ENCODE measurements around the gene MAP3K20.

The MAP3K20 gene

GRCh38 chr2:173136599-173136998 lies 61.0 kb downstream of the MAP3K20 start:
- Histone ChIP-seq H3K4me1 (ENCODE audit: insufficient read depth, low read length) (peaks cover 14% of the 10 kb centered on the region), H3K9me3 (ENCODE audit: control insufficient read depth, insufficient read depth, low read length) (peaks cover 3% of the 10 kb centered on the region; the same call in 1 of the 2 replicates), H3K9ac (ENCODE audit: low read depth, low read length) (no peak overlapping the region), H3K36me3 (ENCODE audit: insufficient read depth, low read length) (no peaks in the 10 kb centered on the region)

DNA sequence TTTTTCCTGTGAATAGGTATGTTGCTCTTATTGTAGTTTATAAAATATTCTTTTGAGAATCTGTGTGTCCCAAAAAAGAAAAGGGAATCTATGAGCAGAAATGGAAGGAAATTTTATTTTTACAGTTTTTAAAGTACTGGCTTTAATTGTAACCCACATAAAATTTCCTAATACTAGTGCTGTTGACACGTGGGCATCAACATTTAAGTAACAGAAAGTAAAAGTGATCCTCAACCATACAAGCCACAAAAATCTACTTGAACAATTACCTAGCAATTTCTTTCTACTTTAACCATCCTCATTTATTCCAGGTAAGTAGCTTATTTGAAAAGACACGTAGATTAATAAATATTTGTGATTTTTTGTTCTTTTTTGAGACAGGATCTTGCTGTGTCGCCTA lies 62.0 kb downstream of the MAP3K20 start:
- Histone ChIP-seq H3K36me3 (ENCODE audit: insufficient read depth, low read length) (no peaks in the 10 kb centered on the region), H3K9ac (ENCODE audit: low read depth, low read length) (no peak overlapping the region), H3K9me3 (ENCODE audit: control insufficient read depth, insufficient read depth, low read length) (peaks cover 7% of the 10 kb centered on the region; the same call in 1 of the 2 replicates), H3K4me1 (ENCODE audit: insufficient read depth, low read length) (peaks cover 8% of the 10 kb centered on the region)

GRCh38 chr2:173138962-173139361 lies 63.3 kb downstream of the MAP3K20 start:
- H3K9me3 ChIP-seq (ENCODE audit: control insufficient read depth, insufficient read depth, low read length), result peaks cover 15% of the 10 kb centered on the region; the same call in 1 of the 2 replicates
- H3K4me1 ChIP-seq (ENCODE audit: insufficient read depth, low read length), result peaks cover 7% of the 10 kb centered on the region
- no peaks in the 10 kb centered on the region for H3K36me3 ChIP-seq (ENCODE audit: insufficient read depth, low read length)
- no peak overlapping the region for H3K9ac ChIP-seq (ENCODE audit: low read depth, low read length)

- no peaks in the 10 kb centered on the region for H3K36me3 ChIP-seq (ENCODE audit: insufficient read depth, low read length)
- no peak overlapping the region for H3K9ac ChIP-seq (ENCODE audit: low read depth, low read length)
- peaks cover 3% of the 10 kb centered on the region for H3K4me1 ChIP-seq (ENCODE audit: insufficient read depth, low read length)
- peaks cover 15% of the 10 kb centered on the region; the same call in 1 of the 2 replicates for H3K9me3 ChIP-seq (ENCODE audit: control insufficient read depth, insufficient read depth, low read length)
These were observed 66.0 kb downstream of the MAP3K20 start for GRCh38 chr2:173141666-173142065.

DNA sequence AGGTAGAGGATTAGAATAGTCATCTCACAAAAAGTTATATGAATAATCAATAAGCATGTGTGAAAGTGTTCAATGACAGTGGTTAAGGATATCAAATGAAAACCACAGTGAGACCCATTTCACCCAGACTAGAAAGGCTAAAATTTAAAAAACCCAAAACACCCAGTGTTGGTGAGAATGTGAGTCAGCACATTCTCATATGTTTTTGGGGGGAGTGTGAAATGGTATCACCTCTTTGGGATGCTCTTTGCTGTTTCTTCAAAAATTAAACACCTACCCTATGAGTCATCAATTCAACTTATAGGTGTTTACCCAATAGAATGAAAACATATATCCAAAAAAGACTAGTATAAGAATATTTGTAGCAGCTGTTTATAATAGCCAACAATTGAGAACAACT lies 69.8 kb downstream of the MAP3K20 start:
- no peaks in the 10 kb centered on the region for H3K4me1 ChIP-seq (ENCODE audit: insufficient read depth, low read length)
- H3K9me3 ChIP-seq (ENCODE audit: control insufficient read depth, insufficient read depth, low read length), result peaks cover 15% of the 10 kb centered on the region; the same call in 1 of the 2 replicates
- no peak overlapping the region for H3K9ac ChIP-seq (ENCODE audit: low read depth, low read length)
- no peaks in the 10 kb centered on the region for H3K36me3 ChIP-seq (ENCODE audit: insufficient read depth, low read length)

DNA sequence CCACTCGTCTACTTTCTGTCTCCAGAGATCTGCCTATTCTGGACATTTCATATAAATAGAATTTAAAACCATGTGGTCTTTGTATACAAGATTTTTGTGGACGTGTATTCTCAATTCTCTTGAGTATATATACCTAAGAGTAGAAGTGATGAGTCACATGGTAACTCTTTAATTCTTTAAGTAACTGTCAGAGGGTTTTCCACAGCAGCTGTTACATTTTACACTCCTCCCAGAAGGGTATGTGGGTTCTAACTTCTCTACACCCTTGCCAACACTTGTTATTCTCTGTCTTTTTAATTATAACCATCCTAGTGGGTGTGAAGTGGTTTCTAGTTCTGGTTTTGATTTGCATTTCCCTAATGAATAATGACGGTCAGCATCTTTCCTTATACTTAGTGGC lies 70.9 kb downstream of the MAP3K20 start:
- Histone ChIP-seq H3K9ac (ENCODE audit: low read depth, low read length) (no peak overlapping the region), H3K9me3 (ENCODE audit: control insufficient read depth, insufficient read depth, low read length) (peaks cover 13% of the 10 kb centered on the region; the same call in 1 of the 2 replicates), H3K36me3 (ENCODE audit: insufficient read depth, low read length) (no peaks in the 10 kb centered on the region), H3K4me1 (ENCODE audit: insufficient read depth, low read length) (peaks cover 5% of the 10 kb centered on the region)

GRCh38 chr2:173148520-173148919 lies 72.9 kb downstream of the MAP3K20 start:
- peaks cover under 1% of the 10 kb centered on the region; the same call in 1 of the 2 replicates for H3K9me3 ChIP-seq (ENCODE audit: control insufficient read depth, insufficient read depth, low read length)
- H3K36me3 ChIP-seq (ENCODE audit: insufficient read depth, low read length), result no peaks in the 10 kb centered on the region
- H3K4me1 ChIP-seq (ENCODE audit: insufficient read depth, low read length), result peaks cover 15% of the 10 kb centered on the region
- H3K9ac ChIP-seq (ENCODE audit: low read depth, low read length), result no peak overlapping the region

DNA sequence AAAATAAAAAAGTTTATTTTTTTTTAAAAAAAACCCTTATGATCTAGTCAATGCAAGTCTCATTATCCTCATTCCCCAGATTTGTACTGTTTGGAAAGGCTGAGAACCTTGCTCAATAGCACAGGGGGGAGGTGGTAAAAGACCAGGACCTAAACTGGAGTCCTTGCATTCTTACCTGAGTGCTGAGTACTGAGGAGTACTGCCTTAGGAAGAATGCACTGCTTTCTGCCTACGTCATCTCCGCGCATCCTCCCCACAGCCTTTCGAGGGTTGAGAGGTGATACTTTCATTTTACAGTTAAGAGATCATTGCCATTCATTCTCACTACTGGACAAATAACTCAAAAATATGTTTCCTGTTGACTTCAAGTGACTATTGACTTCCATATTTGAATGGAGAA lies 73.8 kb downstream of the MAP3K20 start:
- Histone ChIP-seq H3K36me3 (ENCODE audit: insufficient read depth, low read length) (no peaks in the 10 kb centered on the region), H3K9ac (ENCODE audit: low read depth, low read length) (no peak overlapping the region), H3K4me1 (ENCODE audit: insufficient read depth, low read length) (peaks cover 15% of the 10 kb centered on the region), H3K9me3 (ENCODE audit: control insufficient read depth, insufficient read depth, low read length) (no peaks in the 10 kb centered on the region)

GRCh38 chr2:173150087-173150486 lies 74.4 kb downstream of the MAP3K20 start:
- Histone ChIP-seq H3K4me1 (ENCODE audit: insufficient read depth, low read length) (peaks cover 15% of the 10 kb centered on the region), H3K9me3 (ENCODE audit: control insufficient read depth, insufficient read depth, low read length) (no peaks in the 10 kb centered on the region), H3K9ac (ENCODE audit: low read depth, low read length) (no peak overlapping the region), H3K36me3 (ENCODE audit: insufficient read depth, low read length) (no peaks in the 10 kb centered on the region)

DNA sequence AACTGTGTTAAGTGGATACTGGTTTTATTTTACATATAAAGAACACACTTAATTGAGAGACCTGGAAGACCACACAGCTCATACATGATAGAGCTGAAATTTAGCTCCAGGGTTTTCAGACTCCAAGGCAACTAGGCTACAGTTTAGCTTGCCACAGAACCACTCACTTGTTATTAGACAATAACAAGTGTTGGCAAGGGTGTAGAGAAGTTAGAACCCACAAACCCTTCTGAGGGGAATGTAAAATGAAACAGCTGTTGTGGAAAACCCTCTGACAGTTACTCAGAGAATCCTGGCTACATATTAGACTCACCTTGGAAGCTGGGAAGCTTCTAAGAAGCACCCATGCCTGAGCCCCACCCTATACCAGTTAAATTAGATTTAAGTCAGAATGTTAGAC lies 75.3 kb downstream of the MAP3K20 start:
- peaks cover 15% of the 10 kb centered on the region for H3K4me1 ChIP-seq (ENCODE audit: insufficient read depth, low read length)
- H3K36me3 ChIP-seq (ENCODE audit: insufficient read depth, low read length), result no peaks in the 10 kb centered on the region
- 0 out of 2 replicates have a peak, but pooled peaks cover 2% of the 10 kb centered on the region for H3K9me3 ChIP-seq (ENCODE audit: control insufficient read depth, insufficient read depth, low read length)
- no peak overlapping the region for H3K9ac ChIP-seq (ENCODE audit: low read depth, low read length)

- H3K9ac ChIP-seq (ENCODE audit: low read depth, low read length), result no peak overlapping the region
- H3K9me3 ChIP-seq (ENCODE audit: control insufficient read depth, insufficient read depth, low read length), result peaks cover 8% of the 10 kb centered on the region; the same call in 1 of the 2 replicates
- H3K4me1 ChIP-seq (ENCODE audit: insufficient read depth, low read length), result peaks cover 15% of the 10 kb centered on the region
- no peaks in the 10 kb centered on the region for H3K36me3 ChIP-seq (ENCODE audit: insufficient read depth, low read length)
These were observed 76.2 kb downstream of the MAP3K20 start for GRCh38 chr2:173151671-173152401.

DNA sequence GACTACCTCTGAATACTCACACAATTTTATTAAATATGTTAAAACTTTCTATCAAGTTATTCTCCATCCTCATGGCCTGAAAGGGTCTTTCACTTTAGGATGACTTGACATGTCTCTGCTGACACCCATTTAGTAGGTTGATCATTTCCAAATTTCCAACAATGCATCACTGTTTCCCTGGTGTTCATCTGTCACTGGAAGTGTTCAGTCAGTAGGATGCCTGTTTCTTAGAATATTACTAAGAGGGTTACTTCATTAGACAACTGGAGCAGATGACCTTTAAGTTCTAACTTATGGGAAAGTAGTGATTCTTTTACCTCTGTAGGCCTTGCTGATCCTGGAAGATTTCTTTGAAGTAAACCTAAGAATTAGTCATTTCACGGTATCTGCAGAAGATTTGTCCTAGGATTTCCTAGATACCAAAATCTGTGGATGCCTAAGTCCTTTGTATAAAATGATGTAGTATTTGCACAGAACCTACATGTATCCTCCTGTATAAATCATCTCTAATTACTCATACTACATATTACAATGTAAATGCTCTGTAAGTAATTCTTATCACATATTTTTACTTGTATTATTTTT lies 77.7 kb downstream of the MAP3K20 start:
- Histone ChIP-seq H3K36me3 (ENCODE audit: insufficient read depth, low read length) (no peaks in the 10 kb centered on the region), H3K9me3 (ENCODE audit: control insufficient read depth, insufficient read depth, low read length) (peaks cover 8% of the 10 kb centered on the region; the same call in 1 of the 2 replicates), H3K9ac (ENCODE audit: low read depth, low read length) (no peak overlapping the region), H3K4me1 (ENCODE audit: insufficient read depth, low read length) (peaks cover 15% of the 10 kb centered on the region)

DNA sequence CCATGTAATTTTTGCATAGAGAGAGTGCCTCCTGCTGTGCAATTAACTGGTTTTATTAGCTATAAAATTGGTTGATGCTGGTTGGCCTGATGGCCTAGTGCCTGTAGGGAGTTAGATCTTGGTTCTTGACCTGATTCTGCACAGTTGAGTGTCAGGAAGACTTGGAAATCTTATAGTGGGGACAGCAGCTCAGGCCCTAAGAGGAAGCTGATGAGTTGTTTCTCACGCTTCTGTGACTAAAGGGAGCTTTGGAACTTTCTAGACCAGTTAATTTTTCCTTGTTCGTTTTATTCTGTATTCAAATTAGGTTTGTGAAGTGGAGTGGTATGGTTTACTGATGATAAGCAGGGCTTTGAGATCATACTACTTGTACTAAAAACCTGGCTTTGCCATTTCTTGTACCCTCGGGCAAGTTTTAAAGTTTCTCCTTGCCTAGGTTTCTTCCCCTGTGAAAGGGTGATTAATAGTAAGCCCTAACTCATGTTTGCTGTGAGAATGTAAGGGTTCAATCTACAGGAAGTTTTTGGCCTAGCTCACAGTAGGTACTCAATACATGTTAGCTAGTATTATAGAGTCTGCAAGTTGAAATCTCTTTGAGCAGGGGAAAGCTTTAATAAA lies 82.1 kb downstream of the MAP3K20 start:
- peaks cover 8% of the 10 kb centered on the region; the same call in 1 of the 2 replicates for H3K9me3 ChIP-seq (ENCODE audit: control insufficient read depth, insufficient read depth, low read length)
- H3K36me3 ChIP-seq (ENCODE audit: insufficient read depth, low read length), result no peaks in the 10 kb centered on the region
- H3K9ac ChIP-seq (ENCODE audit: low read depth, low read length), result no peak overlapping the region
- no peaks in the 10 kb centered on the region for H3K4me1 ChIP-seq (ENCODE audit: insufficient read depth, low read length)

- no peaks in the 10 kb centered on the region for H3K36me3 ChIP-seq (ENCODE audit: insufficient read depth, low read length)
- peaks cover 8% of the 10 kb centered on the region; the same call in 1 of the 2 replicates for H3K9me3 ChIP-seq (ENCODE audit: control insufficient read depth, insufficient read depth, low read length)
- no peaks in the 10 kb centered on the region for H3K4me1 ChIP-seq (ENCODE audit: insufficient read depth, low read length)
- no peak overlapping the region for H3K9ac ChIP-seq (ENCODE audit: low read depth, low read length)
These were observed 84.3 kb downstream of the MAP3K20 start for GRCh38 chr2:173159791-173160463.

Data from ES-I3 (cell line).